HL-60 (cell line): ENCODE data around the gene SLC25A18.

ENCODE experiments used
- DNase-seq, 2 experiments: peaks; one replicate each; pipeline ENCODE4 v3.0.0-alpha.2; 2010 to 2020; ENCODE audit warnings: low read depth in 1 of 2, low spot score in 1 of 2
- H3K27ac ChIP-seq: fragments of 250-450 bp; sonication (Bioruptor Pico); replicated peaks from 2 replicates; pipeline ENCODE4 v1.5.1; 2020; ENCODE audit warnings: mild to moderate bottlenecking, moderate library complexity
- H3K27me3 ChIP-seq: fragments of 250-450 bp; sonication (Bioruptor Pico); 2 replicates; pipeline ENCODE4 v1.5.1; 2021; ENCODE audit warnings: mild to moderate bottlenecking, moderate library complexity; ENCODE audit not compliant: insufficient read depth, poor library complexity, severe bottlenecking
- H3K4me3 ChIP-seq: replicated peaks from 2 replicates; pipeline ENCODE4 v1.5.1; 2011; ENCODE audit warnings: mild to moderate bottlenecking, control low read depth, low read length; ENCODE audit not compliant: insufficient read depth
- CTCF ChIP-seq: IDR thresholded peaks from one replicate; pipeline ENCODE4 v1.5.1; 2011; ENCODE audit warnings: low read length, control low read depth, inconsistent platforms; ENCODE audit not compliant: insufficient read depth
- GABPA ChIP-seq: IDR thresholded peaks from 2 replicates; pipeline ENCODE4 v1.6.1; 2012; ENCODE audit warnings: low read depth
- POLR2AphosphoS5 ChIP-seq: IDR thresholded peaks from 2 replicates; pipeline ENCODE4 v1.6.1; 2012; ENCODE audit warnings: low read depth
- REST ChIP-seq: IDR thresholded peaks from 2 replicates; pipeline ENCODE4 v1.6.1; 2012; ENCODE audit warnings: low read depth; ENCODE audit not compliant: insufficient replicate concordance
- SPI1 ChIP-seq: IDR thresholded peaks from 2 replicates; pipeline ENCODE4 v1.6.1; 2012; ENCODE audit warnings: low read depth, mild to moderate bottlenecking, borderline replicate concordance

The SLC25A18 gene

GRCh38 chr22:17536269-17536668 is 27.0 kb upstream of the SLC25A18 start:
- Histone ChIP-seq H3K27ac (no peak overlapping the region), H3K27me3 (no peaks in the 10 kb centered on the region), H3K4me3 (no peak overlapping the region)
- TF ChIP-seq GABPA: no peak
- DNase-seq: no peak

- Histone ChIP-seq H3K27ac (no peak overlapping the region), H3K27me3 (no peaks in the 10 kb centered on the region), H3K4me3 (no peak overlapping the region)
- no peak for DNase-seq
- no peak for TF ChIP-seq POLR2AphosphoS5
- TF ChIP-seq GABPA: no peak
- no peak for TF ChIP-seq SPI1
Measured at GRCh38 chr22:17537155-17537554, 26.1 kb upstream of the SLC25A18 start.

GRCh38 chr22:17540481-17540880 is 22.8 kb upstream of the SLC25A18 start:
- H3K4me3 ChIP-seq: no peak overlapping the region
- DNase-seq: no peak
- H3K27ac ChIP-seq: no peak overlapping the region
- no peaks in the 10 kb centered on the region for H3K27me3 ChIP-seq
- TF ChIP-seq POLR2AphosphoS5: no peak
- TF ChIP-seq REST: no peak
- no peak for TF ChIP-seq GABPA
- TF ChIP-seq SPI1: no peak
- no peak for TF ChIP-seq CTCF

- H3K4me3 ChIP-seq: no peak overlapping the region
- no peaks in the 10 kb centered on the region for H3K27me3 ChIP-seq
- TF ChIP-seq CTCF (no peak), POLR2AphosphoS5 (no peak), REST (no peak), GABPA (no peak)
- DNase-seq: no peak
- no peak overlapping the region for H3K27ac ChIP-seq
Measured at GRCh38 chr22:17541476-17541875, 21.8 kb upstream of the SLC25A18 start.

- no peak for DNase-seq
- TF ChIP-seq REST: no peak
- TF ChIP-seq SPI1: no peak
- TF ChIP-seq CTCF: no peak
- no peak for TF ChIP-seq POLR2AphosphoS5
- no peak for TF ChIP-seq GABPA
- H3K27ac ChIP-seq: no peak overlapping the region
- no peaks in the 10 kb centered on the region for H3K27me3 ChIP-seq
- no peak overlapping the region for H3K4me3 ChIP-seq
Measured at GRCh38 chr22:17542452-17542851, 20.8 kb upstream of the SLC25A18 start.
